ENCODE measurements around the gene CASP10.

The CASP10 gene

GRCh38 chr2:201219328-201220096 is 36.6 kb downstream of the CASP10 start:
- DNase-seq (ENCODE audit: low read depth in 1 of 2, low spot score in 1 of 2): no peak
- in situ Hi-C loops (cut with HindIII; ENCODE audit: low pct_unique_long_range_greater_than_20kb, low sequenced_read_pairs): no loop called here
- no peak for TF ChIP-seq JUND (IDR thresholded peaks at IDR 0.05; ENCODE audit: low read depth)

GRCh38 chr2:201220102-201220570 is 37.2 kb downstream of the CASP10 start:
- TF ChIP-seq JUND (IDR thresholded peaks at IDR 0.05; ENCODE audit: low read depth): no peak
- in situ Hi-C loops (cut with HindIII; ENCODE audit: low pct_unique_long_range_greater_than_20kb, low sequenced_read_pairs): no loop called here
- DNase-seq (ENCODE audit: low read depth in 1 of 2, low spot score in 1 of 2): no peak

DNA sequence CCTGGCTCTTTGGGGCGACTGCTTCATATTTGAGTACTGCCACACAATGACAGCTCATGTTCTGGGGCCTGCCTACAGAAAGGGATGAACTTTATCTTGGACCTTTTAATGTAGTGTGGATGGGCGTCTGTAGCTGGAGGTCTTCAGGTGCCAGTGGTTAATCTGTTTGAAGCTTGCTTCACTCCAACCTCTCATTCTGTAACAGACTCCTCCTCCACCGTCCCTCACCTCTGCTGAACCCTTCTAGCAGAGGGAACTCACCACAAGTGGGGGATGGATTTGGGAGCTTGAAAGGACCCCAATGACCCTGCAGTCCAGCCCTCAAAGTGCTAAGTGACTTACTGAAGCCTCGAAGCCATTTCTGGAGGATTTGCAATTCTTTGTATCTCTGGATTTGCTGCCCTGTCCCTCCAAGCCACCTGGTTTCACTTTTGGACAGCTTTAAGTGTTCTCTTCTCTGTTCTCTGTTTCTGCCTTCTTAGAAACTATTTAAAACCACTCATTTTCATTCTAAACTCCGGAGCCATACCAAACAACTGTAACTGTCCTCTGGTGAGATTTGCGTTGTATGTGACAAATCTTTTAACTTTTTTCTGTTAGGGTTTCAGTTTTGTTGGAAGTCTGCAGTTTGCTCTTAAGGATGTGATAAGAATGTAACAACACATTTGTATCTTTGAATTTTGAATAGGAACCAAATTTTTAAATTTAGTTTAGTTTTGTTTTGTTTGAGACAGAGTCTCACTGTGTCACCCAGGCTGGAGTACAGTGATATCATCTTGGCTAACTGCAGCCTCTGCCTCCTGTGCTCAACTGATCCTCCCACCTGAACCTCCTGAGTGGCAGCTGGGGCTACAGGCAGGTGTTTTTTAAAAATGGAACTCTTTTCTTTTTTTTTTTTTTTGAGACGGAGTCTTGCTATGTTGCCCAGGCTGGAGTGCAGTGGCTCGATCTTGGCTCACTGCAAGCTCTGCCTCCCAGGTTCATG is 40.4 kb downstream of the CASP10 start:
- DNase-seq (ENCODE audit: low read depth in 1 of 2, low spot score in 1 of 2): no peak
- in situ Hi-C loops (cut with HindIII; ENCODE audit: low pct_unique_long_range_greater_than_20kb, low sequenced_read_pairs): no loop called here
- no peak for TF ChIP-seq JUND (IDR thresholded peaks at IDR 0.05; ENCODE audit: low read depth)

GRCh38 chr2:201228271-201228911 is 45.5 kb downstream of the CASP10 start:
- in situ Hi-C loops (cut with HindIII; ENCODE audit: low pct_unique_long_range_greater_than_20kb, low sequenced_read_pairs): no loop called here
- no peak for DNase-seq (ENCODE audit: low read depth in 1 of 2, low spot score in 1 of 2)
- no peak for TF ChIP-seq JUND (IDR thresholded peaks at IDR 0.05; ENCODE audit: low read depth)

DNA sequence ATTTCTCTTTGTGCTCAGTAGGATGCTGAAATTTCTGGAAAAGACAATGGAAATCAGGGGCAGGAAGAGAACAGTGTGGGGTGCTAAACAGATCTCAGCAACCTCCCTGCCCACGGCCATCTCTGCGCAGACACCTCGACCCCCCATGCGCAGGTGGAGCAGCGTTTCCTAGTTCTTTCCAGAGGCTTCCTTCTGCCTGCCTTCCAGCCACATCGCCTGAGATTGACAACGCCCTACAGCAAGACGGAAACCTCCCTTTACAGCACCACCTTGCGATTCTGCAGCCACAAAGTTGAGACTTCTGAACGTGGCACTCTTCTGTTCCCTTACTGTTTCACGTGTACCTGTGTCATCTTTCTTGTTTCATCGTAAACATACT is 46.0 kb downstream of the CASP10 start:
- no peak for TF ChIP-seq JUND (IDR thresholded peaks at IDR 0.05; ENCODE audit: low read depth)
- in situ Hi-C loops (cut with HindIII; ENCODE audit: low pct_unique_long_range_greater_than_20kb, low sequenced_read_pairs): no loop called here
- no peak for DNase-seq (ENCODE audit: low read depth in 1 of 2, low spot score in 1 of 2)

DNA sequence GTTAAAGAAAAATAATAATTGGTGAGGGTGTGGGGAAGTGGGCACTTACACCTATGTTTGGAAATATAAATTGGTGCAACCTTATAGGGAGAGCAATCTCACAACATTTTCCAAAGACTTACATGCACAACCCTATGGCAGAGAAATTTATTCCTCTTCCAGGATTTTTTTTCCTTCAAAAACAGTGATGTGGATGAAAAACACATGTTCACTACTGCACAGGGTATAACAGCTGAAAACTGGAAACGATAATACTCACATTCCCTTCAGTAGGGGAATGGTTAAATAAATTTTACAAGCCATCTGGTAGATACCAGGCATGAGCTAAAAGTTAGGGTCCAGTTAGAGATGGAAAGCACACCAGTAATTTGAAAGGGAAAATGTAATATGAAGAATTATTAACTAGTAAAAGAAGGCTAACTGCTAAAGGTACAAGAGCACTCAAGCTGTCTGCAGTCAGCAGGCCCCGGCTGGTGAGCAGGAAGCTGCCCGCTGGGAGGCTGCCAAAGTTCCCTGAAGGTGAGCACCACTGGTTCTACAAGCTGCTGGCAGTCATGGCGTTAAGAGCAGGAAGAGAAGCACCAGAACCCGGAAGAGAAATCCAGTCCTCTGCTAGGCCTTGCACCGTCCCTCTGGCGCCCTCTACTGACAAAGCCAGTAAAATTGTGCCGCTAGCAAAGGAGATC is 49.0 kb downstream of the CASP10 start:
- in situ Hi-C loops (cut with HindIII; ENCODE audit: low pct_unique_long_range_greater_than_20kb, low sequenced_read_pairs): no loop called here
- no peak for TF ChIP-seq JUND (IDR thresholded peaks at IDR 0.05; ENCODE audit: low read depth)
- peak; percentile 14 to 94 for DNase-seq (ENCODE audit: low read depth in 1 of 2, low spot score in 1 of 2)

GRCh38 chr2:201232467-201232815 is 49.5 kb downstream of the CASP10 start:
- in situ Hi-C loops (cut with HindIII; ENCODE audit: low pct_unique_long_range_greater_than_20kb, low sequenced_read_pairs): no loop called here
- no peak for TF ChIP-seq JUND (IDR thresholded peaks at IDR 0.05; ENCODE audit: low read depth)
- no peak for DNase-seq (ENCODE audit: low read depth in 1 of 2, low spot score in 1 of 2)

- DNase-seq (ENCODE audit: low read depth in 1 of 2, low spot score in 1 of 2): peak; percentile 32 to 91
- in situ Hi-C loops (cut with HindIII; ENCODE audit: low pct_unique_long_range_greater_than_20kb, low sequenced_read_pairs): no loop called here
These were observed 50.4 kb downstream of the CASP10 start for GRCh38 chr2:201233192-201233811.

GRCh38 chr2:201233812-201234662 is 51.1 kb downstream of the CASP10 start:
- in situ Hi-C loops (cut with HindIII; ENCODE audit: low pct_unique_long_range_greater_than_20kb, low sequenced_read_pairs): no loop called here
- DNase-seq (ENCODE audit: low read depth in 1 of 2, low spot score in 1 of 2): no peak
- TF ChIP-seq JUND (IDR thresholded peaks at IDR 0.05; ENCODE audit: low read depth): no peak

More at GRCh38 chr2:201233192-201233811, 50.4 kb downstream of the CASP10 start:
- no peak for TF ChIP-seq JUND (IDR thresholded peaks at IDR 0.05; ENCODE audit: low read depth)

DNA sequence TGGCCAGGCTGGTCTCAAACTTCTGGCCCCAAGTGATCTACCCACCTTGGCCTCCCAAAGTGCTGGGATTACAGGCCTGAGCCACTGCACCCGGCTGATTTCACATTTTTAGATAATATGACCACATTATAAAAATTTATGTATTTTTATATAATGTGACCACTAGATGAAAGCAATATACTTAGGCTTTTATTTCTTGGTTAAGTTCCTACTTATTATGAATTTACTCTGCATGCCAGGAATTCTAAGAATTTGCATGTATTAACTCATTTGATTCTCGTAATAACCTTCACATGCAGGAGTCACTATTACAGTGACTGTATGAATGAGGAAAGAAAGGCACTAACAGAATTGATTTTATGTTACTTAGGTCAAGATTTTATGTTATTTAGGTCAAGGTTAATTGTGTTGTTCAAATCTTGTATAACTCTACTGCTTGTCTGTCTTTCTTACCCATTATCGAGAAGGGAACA is 51.8 kb downstream of the CASP10 start:
- no peak for TF ChIP-seq JUND (IDR thresholded peaks at IDR 0.05; ENCODE audit: low read depth)
- DNase-seq (ENCODE audit: low read depth in 1 of 2, low spot score in 1 of 2): no peak
- in situ Hi-C loops (cut with HindIII; ENCODE audit: low pct_unique_long_range_greater_than_20kb, low sequenced_read_pairs): no loop called here
